ENCODE measurements around the gene INPP5A. TPM values are rescaled to one million over a fixed set of nuclear protein-coding genes. Genes with fewer than 3 reads are reported as not detected.
"Not testable (repeated sequence)": the region's sequence is repeated elsewhere in the genome, so short reads cannot be mapped to it uniquely, and the experiment has no call there.

INPP5A gene
- polyA plus RNA-seq, 4 donors = 21.1 to 25.0 (median 22.8) TPM

DNA sequence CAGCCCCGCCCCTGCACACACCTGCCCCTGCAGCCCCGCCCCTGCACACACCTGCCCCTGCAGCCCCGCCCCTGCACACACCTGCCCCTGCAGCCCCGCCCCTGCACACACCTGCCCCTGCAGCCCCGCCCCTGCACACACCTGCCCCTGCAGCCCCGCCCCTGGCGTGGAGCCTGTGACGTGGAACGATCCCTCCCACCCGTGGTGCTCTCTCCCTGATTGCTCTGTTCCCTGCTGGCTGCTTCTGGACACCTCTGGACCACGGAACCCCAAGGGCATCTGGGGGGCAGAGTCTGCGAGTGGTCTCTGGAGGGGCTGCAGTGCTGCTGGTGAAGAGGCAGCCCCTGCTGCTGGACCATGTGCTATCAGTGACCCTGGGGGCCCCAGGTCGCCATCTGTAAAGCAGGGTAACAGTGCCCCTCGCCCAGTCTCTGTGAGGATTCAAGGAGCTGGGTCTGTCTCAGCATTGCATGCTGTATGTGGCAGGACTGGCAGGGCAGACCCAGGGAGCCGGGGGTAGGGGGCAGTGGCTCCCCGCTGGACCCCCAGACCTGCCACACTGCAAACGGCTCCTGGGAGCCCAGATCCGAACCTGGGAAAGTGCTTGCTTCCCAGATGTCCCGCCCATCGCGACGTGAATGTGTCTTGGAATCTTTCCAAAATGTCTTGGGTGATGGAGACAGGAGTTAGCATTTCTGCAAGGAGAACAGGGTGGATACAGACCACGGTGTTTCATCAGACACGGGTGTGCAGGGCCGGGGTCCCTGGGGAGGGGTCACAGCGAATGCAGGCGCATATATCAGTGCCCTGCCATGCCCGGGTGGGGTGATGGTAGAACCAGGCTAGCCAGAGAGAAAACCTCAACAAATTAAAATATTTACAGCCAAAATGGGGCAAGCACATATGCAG, 276.2 kb downstream of the INPP5A start:
- 71 to 75% (median 74%) methylated on average over 24 to 26 of the region's 28 CpGs for WGBS, 3 donors
- Histone ChIP-seq H3K27me3 (ENCODE audit: control insufficient read depth in 3 of 3, insufficient read depth in 3 of 3, low read length in 3 of 3) (no peaks in the 10 kb centered on the region), H3K9me3 (ENCODE audit: control insufficient read depth in 2 of 2, insufficient read depth in 1 of 2, low read depth in 1 of 2, low read length in 1 of 2) (no peaks in the 10 kb centered on the region), H3K36me3 (ENCODE audit: control insufficient read depth in 3 of 3, insufficient read depth in 2 of 3, low read depth in 1 of 3, low read length in 3 of 3) (no peaks in the 10 kb centered on the region), H3K27ac (ENCODE audit: low read depth in 1 of 3, low read length in 2 of 3) (no peak overlapping the region), H3K4me1 (ENCODE audit: control insufficient read depth in 3 of 3, insufficient read depth in 2 of 3, low read depth in 1 of 3, low read length in 2 of 3) (no peaks in the 10 kb centered on the region), H3K4me3 (ENCODE audit: low read depth in 1 of 3, low read length in 3 of 3) (no peak overlapping the region)
- DNase-seq (no peak), FAIRE-seq (no peak)

DNA sequence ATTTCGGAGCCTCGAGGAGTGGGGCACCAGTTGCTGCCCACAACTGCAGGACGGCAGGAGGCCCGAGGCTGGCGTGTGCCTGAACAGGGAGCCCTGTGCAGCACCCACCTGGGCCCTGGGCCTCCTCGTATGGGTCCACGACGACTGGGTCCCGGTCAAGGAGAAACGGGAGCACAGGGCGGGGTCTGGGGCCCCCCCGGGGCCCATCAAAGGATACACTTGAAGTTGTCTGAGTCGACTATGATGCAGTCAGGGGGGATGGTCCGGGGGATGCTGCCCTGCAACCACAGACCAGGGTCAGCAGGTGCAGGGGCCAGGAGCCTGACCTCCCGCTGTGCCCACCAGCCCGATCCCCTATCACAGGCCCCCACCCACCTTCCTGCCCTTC, 276.9 kb downstream of the INPP5A start:
- no peaks in the 10 kb centered on the region for H3K36me3 ChIP-seq (ENCODE audit: control insufficient read depth in 3 of 3, insufficient read depth in 2 of 3, low read depth in 1 of 3, low read length in 3 of 3)
- no peaks in the 10 kb centered on the region for H3K27me3 ChIP-seq (ENCODE audit: control insufficient read depth in 3 of 3, insufficient read depth in 3 of 3, low read length in 3 of 3)
- DNase-seq (no peak), FAIRE-seq (no peak)
- H3K4me1 ChIP-seq (ENCODE audit: control insufficient read depth in 3 of 3, insufficient read depth in 2 of 3, low read depth in 1 of 3, low read length in 2 of 3) = no peaks in the 10 kb centered on the region
- no peak overlapping the region for H3K27ac ChIP-seq (ENCODE audit: low read depth in 1 of 3, low read length in 2 of 3)
- 79 to 90% (median 79%) methylated on average over 16 of the region's 16 CpGs for WGBS, 3 donors
- H3K4me3 ChIP-seq (ENCODE audit: low read depth in 1 of 3, low read length in 3 of 3) = no peak overlapping the region
- no peaks in the 10 kb centered on the region for H3K9me3 ChIP-seq (ENCODE audit: control insufficient read depth in 2 of 2, insufficient read depth in 1 of 2, low read depth in 1 of 2, low read length in 1 of 2)

GRCh38 chr10:132815168-132815857, 277.7 kb downstream of the INPP5A start:
- H3K4me3 ChIP-seq (ENCODE audit: low read depth in 1 of 3, low read length in 3 of 3) = no peak overlapping the region
- H3K27me3 ChIP-seq (ENCODE audit: control insufficient read depth in 3 of 3, insufficient read depth in 3 of 3, low read length in 3 of 3) = no peaks in the 10 kb centered on the region
- H3K36me3 ChIP-seq (ENCODE audit: control insufficient read depth in 3 of 3, insufficient read depth in 2 of 3, low read depth in 1 of 3, low read length in 3 of 3) = no peaks in the 10 kb centered on the region
- no peak for DNase-seq
- no peak for FAIRE-seq
- H3K4me1 ChIP-seq (ENCODE audit: control insufficient read depth in 3 of 3, insufficient read depth in 2 of 3, low read depth in 1 of 3, low read length in 2 of 3) = no peaks in the 10 kb centered on the region
- no peak overlapping the region for H3K27ac ChIP-seq (ENCODE audit: low read depth in 1 of 3, low read length in 2 of 3)
- H3K9me3 ChIP-seq (ENCODE audit: control insufficient read depth in 2 of 2, insufficient read depth in 1 of 2, low read depth in 1 of 2, low read length in 1 of 2) = no peaks in the 10 kb centered on the region
- 75 to 85% (median 76%) methylated on average over 18 of the region's 18 CpGs for WGBS, 3 donors

DNA sequence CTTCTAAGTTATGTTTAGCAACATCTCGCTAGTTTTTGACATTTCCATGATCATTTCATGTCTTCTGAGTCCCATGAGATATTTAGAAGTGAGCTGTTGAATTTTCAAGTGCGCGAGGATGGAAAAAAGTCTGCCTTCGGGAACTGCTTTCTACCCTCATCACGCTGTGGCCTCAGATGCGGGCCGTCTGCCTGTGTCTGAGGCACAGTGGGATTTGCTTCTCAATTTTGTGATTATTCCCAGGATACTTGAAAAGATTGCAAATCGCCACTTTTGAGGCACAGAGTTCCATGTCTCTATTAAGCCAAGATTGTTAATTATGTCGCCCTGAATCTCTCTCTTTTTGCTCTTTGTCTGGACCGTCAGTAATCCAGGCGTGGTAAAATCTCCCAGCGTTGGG, 279.1 kb downstream of the INPP5A start:
- no peaks in the 10 kb centered on the region for H3K9me3 ChIP-seq (ENCODE audit: control insufficient read depth in 2 of 2, insufficient read depth in 1 of 2, low read depth in 1 of 2, low read length in 1 of 2)
- FAIRE-seq (no peak), DNase-seq (no peak)
- H3K27ac ChIP-seq (ENCODE audit: low read depth in 1 of 3, low read length in 2 of 3) = no peak overlapping the region
- no peaks in the 10 kb centered on the region for H3K36me3 ChIP-seq (ENCODE audit: control insufficient read depth in 3 of 3, insufficient read depth in 2 of 3, low read depth in 1 of 3, low read length in 3 of 3)
- no peak overlapping the region for H3K4me3 ChIP-seq (ENCODE audit: low read depth in 1 of 3, low read length in 3 of 3)
- no peaks in the 10 kb centered on the region for H3K27me3 ChIP-seq (ENCODE audit: control insufficient read depth in 3 of 3, insufficient read depth in 3 of 3, low read length in 3 of 3)
- H3K4me1 ChIP-seq (ENCODE audit: control insufficient read depth in 3 of 3, insufficient read depth in 2 of 3, low read depth in 1 of 3, low read length in 2 of 3) = no peaks in the 10 kb centered on the region
- 71 to 81% (median 79%) methylated on average over 12 of the region's 12 CpGs for WGBS, 3 donors

DNA sequence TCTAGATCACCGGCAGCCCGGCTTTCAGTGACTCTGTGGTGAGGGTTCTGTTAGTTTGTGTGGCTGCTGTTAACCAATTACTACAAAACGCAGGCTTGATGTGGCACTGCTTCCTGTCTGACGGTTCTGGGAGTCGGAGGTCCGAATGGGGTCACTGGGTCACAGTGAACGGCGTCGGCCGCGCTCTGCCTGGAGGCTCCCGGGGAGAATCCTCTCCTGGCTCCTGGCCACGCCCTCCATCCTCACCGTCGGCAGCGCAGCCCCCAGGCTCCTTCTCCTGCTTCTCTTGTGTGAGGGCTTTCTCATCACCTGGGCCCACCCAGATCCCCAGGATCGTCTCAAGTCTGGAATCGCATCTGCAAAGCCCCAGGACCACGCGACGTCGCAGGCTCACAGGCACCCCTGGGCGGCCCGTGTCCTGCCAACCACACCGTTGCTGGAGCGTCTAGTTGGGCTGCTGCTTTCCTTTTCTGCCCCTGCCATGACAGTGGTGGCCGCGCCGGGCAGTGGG, 280.2 kb downstream of the INPP5A start:
- Histone ChIP-seq H3K36me3 (ENCODE audit: control insufficient read depth in 3 of 3, insufficient read depth in 2 of 3, low read depth in 1 of 3, low read length in 3 of 3) (no peaks in the 10 kb centered on the region), H3K27me3 (ENCODE audit: control insufficient read depth in 3 of 3, insufficient read depth in 3 of 3, low read length in 3 of 3) (no peaks in the 10 kb centered on the region), H3K9me3 (ENCODE audit: control insufficient read depth in 2 of 2, insufficient read depth in 1 of 2, low read depth in 1 of 2, low read length in 1 of 2) (no peaks in the 10 kb centered on the region), H3K4me1 (ENCODE audit: control insufficient read depth in 3 of 3, insufficient read depth in 2 of 3, low read depth in 1 of 3, low read length in 2 of 3) (no peaks in the 10 kb centered on the region), H3K4me3 (ENCODE audit: low read depth in 1 of 3, low read length in 3 of 3) (no peak overlapping the region), H3K27ac (ENCODE audit: low read depth in 1 of 3, low read length in 2 of 3) (no peak overlapping the region)
- FAIRE-seq = no peak
- 82 to 88% (median 83%) methylated on average over 29 of the region's 29 CpGs for WGBS, 3 donors
- DNase-seq = no peak

DNA sequence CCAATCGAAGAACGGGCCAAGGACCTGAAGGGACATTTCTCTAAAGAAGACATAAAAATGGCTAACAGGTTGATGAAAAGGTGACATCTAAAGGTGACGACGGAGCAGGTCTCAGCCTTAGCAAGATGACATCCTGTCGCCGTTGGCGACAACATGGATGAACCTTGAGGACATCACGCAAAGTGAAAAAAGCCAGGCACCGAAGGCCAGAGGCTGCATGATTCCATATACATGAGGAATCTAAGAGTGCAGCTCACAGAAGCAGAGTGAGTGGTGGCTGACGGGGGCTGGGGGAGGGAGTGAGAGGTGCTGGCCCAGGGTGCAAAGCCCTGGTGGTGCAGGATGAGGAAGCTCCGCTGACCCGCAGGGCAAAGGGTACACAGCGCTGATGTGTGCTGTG, 282.5 kb downstream of the INPP5A start:
- no peaks in the 10 kb centered on the region for H3K4me1 ChIP-seq (ENCODE audit: control insufficient read depth in 3 of 3, insufficient read depth in 2 of 3, low read depth in 1 of 3, low read length in 2 of 3)
- H3K36me3 ChIP-seq (ENCODE audit: control insufficient read depth in 3 of 3, insufficient read depth in 2 of 3, low read depth in 1 of 3, low read length in 3 of 3) = no peaks in the 10 kb centered on the region
- no peak for FAIRE-seq
- DNase-seq = no peak
- H3K4me3 ChIP-seq (ENCODE audit: low read depth in 1 of 3, low read length in 3 of 3) = no peak overlapping the region
- H3K9me3 ChIP-seq (ENCODE audit: control insufficient read depth in 2 of 2, insufficient read depth in 1 of 2, low read depth in 1 of 2, low read length in 1 of 2) = no peaks in the 10 kb centered on the region
- WGBS, 3 donors = 89 to 93% (median 90%) methylated on average over 13 of the region's 13 CpGs
- no peaks in the 10 kb centered on the region for H3K27me3 ChIP-seq (ENCODE audit: control insufficient read depth in 3 of 3, insufficient read depth in 3 of 3, low read length in 3 of 3)
- H3K27ac ChIP-seq (ENCODE audit: low read depth in 1 of 3, low read length in 2 of 3) = no peak overlapping the region

DNA sequence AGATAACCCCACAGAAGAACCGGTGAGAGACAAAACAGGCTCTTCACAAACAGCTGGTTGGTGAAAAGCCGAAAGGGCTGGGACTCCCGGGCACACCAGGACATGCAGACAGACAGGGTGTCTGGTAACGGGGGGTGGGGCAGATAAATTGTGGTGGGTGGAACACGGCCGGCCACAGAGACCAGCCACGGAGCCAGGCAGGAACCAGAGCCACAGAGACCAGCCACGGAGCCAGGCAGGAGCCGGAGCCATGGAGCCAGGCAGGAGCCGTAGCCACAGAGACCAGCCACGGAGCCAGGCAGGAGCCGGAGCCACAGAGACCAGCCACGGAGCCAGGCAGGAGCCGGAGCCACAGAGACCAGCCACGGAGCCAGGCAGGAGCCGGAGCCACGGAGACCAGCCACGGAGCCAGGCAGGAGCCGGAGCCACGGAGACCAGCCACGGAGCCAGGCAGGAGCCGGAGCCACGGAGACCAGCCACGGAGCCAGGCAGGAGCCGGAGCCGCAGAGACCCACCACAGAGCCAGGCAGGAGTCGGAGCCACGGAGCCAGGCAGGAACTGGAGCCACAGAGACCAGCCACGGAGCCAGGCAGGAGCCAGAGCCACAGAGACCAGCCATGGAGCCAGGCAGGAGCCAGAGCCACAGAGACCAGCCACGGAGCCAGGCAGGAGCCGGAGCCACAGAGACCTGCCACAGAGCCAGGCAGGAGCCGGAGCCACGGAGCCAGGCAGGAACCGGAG, 288.4 kb downstream of the INPP5A start:
- not testable (repeated sequence) for DNase-seq; H3K4me3 ChIP-seq (ENCODE audit: low read depth in 1 of 3, low read length in 3 of 3)

More for the DNA sequence above, 288.4 kb downstream of the INPP5A start:
- H3K36me3 ChIP-seq (ENCODE audit: control insufficient read depth in 3 of 3, insufficient read depth in 2 of 3, low read depth in 1 of 3, low read length in 3 of 3); H3K9me3 ChIP-seq (ENCODE audit: control insufficient read depth in 2 of 2, insufficient read depth in 1 of 2, low read depth in 1 of 2, low read length in 1 of 2); H3K27ac ChIP-seq (ENCODE audit: low read depth in 1 of 3, low read length in 2 of 3); FAIRE-seq; H3K4me1 ChIP-seq (ENCODE audit: control insufficient read depth in 3 of 3, insufficient read depth in 2 of 3, low read depth in 1 of 3, low read length in 2 of 3); H3K27me3 ChIP-seq (ENCODE audit: control insufficient read depth in 3 of 3, insufficient read depth in 3 of 3, low read length in 3 of 3): not testable (repeated sequence)
- 89 to 96% (median 94%) methylated on average over 31 to 34 of the region's 34 CpGs for WGBS, 3 donors
